Measurements from ENCODE around the gene PJVK.

The PJVK gene

DNA sequence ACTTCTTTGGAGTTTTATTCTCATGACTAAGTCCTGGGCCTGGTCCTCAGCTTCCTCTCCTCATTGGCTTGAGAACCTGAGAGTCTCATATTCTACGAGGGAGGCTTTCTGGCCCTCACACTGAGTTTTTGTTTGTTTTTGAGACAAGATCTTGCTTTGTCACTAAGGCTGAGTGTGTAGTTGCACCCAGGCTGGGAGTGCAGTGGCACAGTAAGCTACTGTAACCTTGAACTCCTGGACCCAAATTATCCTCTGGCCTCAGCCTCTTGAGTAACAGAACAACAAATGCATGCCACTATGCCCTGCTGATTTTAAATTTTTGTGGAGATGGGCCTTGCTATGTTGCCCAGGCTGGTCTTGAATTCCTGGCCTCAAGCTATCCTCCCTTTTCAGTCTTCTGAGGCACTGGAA lies 22.8 kb upstream of the PJVK start:
- H3K4me1 ChIP-seq (ENCODE audit: control insufficient read depth in 5 of 5, insufficient read depth in 5 of 5, low read length in 5 of 5) = peaks cover 0 to 4% (median 0%) of the 10 kb centered on the region in 5 donors
- no peak overlapping the region for H3K9ac ChIP-seq (ENCODE audit: low read length in 5 of 5)
- H3K9me3 ChIP-seq (ENCODE audit: control insufficient read depth in 5 of 5, low read length in 5 of 5) = peaks cover 0 to 4% (median 0%) of the 10 kb centered on the region in 5 donors
- H3K4me3 ChIP-seq (ENCODE audit: low read depth in 1 of 5, low read length in 5 of 5) = no peak overlapping the region
- H3K27ac ChIP-seq (ENCODE audit: low read depth, low read length) = no peak overlapping the region
- peaks cover 35 to 60% (median 48%) of the 10 kb centered on the region in 5 donors for H3K36me3 ChIP-seq (ENCODE audit: control insufficient read depth in 5 of 5, insufficient read depth in 5 of 5, low read length in 5 of 5)
- no peaks in the 10 kb centered on the region for H3K27me3 ChIP-seq (ENCODE audit: control insufficient read depth in 5 of 5, insufficient read depth in 4 of 5, low read length in 5 of 5)

DNA sequence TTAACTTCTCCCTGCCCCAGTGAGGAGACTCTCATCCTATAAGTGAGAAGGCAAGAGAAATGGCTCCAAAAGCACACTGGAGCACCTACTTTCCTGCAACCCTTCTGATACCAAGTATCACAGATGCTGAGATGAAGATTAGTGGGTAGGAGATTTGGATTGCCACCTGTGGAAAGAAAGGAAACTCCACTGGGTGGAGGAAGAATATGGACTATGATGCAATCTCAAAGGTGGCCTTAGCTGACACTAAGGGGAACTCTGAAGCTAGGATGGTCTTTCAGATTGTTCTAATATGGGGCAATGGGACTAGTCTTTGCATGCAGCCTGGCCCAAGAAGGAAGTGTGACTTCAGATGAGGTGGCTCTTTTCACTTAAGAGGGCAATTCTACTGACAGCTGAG lies 21.8 kb upstream of the PJVK start:
- Histone ChIP-seq H3K36me3 (ENCODE audit: control insufficient read depth in 5 of 5, insufficient read depth in 5 of 5, low read length in 5 of 5) (peaks cover 36 to 70% (median 54%) of the 10 kb centered on the region in 5 donors), H3K4me3 (ENCODE audit: low read depth in 1 of 5, low read length in 5 of 5) (no peak overlapping the region), H3K9me3 (ENCODE audit: control insufficient read depth in 5 of 5, low read length in 5 of 5) (peaks cover 0 to 4% (median 0%) of the 10 kb centered on the region in 5 donors), H3K9ac (ENCODE audit: low read length in 5 of 5) (no peak overlapping the region), H3K27ac (ENCODE audit: low read depth, low read length) (no peak overlapping the region), H3K27me3 (ENCODE audit: control insufficient read depth in 5 of 5, insufficient read depth in 4 of 5, low read length in 5 of 5) (no peaks in the 10 kb centered on the region), H3K4me1 (ENCODE audit: control insufficient read depth in 5 of 5, insufficient read depth in 5 of 5, low read length in 5 of 5) (peaks cover 0 to 4% (median 0%) of the 10 kb centered on the region in 5 donors)

DNA sequence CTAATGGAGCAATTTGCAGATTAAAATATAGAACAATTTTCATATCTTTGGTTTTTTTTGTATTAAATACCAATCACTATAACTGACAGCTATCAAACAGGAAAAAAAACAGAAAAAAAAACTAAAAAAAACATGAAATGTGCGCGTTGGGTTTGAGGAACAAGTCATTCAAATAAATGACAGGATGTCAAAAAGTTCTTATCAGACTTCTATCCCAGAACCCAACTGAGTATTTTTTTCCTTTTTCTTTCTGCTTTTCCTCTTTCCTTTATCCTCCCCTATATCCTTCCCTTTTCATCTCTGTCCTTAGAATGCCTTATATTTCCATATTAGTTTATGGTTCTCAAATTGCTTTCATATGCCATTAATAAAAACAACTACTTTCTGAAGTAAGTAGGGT lies 14.5 kb upstream of the PJVK start:
- H3K36me3 ChIP-seq (ENCODE audit: control insufficient read depth in 5 of 5, insufficient read depth in 5 of 5, low read length in 5 of 5) = peaks cover 54 to 80% (median 63%) of the 10 kb centered on the region in 5 donors

DNA sequence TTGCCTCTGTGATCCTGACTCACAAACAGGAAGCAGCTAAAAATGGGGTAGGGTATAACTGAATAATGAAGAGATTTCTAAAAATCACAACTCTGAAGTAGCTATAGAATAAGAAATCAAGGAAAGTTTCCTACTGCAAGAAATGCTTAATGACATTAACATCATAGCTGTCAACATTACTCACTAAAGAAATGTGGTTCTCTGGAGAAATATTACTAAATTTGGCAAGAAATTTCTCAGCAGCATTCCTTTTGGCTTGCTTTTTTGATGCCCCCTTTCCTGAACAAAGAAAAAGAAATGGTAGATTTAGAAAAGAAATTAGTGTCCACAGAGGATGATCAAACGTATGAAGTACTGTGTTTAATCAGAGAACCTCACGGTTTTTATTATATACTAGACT lies 9.8 kb upstream of the PJVK start:
- peaks cover 53 to 69% (median 63%) of the 10 kb centered on the region in 5 donors for H3K36me3 ChIP-seq (ENCODE audit: control insufficient read depth in 5 of 5, insufficient read depth in 5 of 5, low read length in 5 of 5)
- no peak overlapping the region for H3K9ac ChIP-seq (ENCODE audit: low read length in 5 of 5)
- H3K9me3 ChIP-seq (ENCODE audit: control insufficient read depth in 5 of 5, low read length in 5 of 5) = no peaks in the 10 kb centered on the region
- no peaks in the 10 kb centered on the region for H3K27me3 ChIP-seq (ENCODE audit: control insufficient read depth in 5 of 5, insufficient read depth in 4 of 5, low read length in 5 of 5)
- no peaks in the 10 kb centered on the region for H3K4me1 ChIP-seq (ENCODE audit: control insufficient read depth in 5 of 5, insufficient read depth in 5 of 5, low read length in 5 of 5)
- no peak overlapping the region for H3K27ac ChIP-seq (ENCODE audit: low read depth, low read length)
- no peak overlapping the region for H3K4me3 ChIP-seq (ENCODE audit: low read depth in 1 of 5, low read length in 5 of 5)

More for the DNA sequence above, 14.5 kb upstream of the PJVK start:
- Histone ChIP-seq H3K4me1 (ENCODE audit: control insufficient read depth in 5 of 5, insufficient read depth in 5 of 5, low read length in 5 of 5) (no peaks in the 10 kb centered on the region), H3K27ac (ENCODE audit: low read depth, low read length) (no peak overlapping the region), H3K9me3 (ENCODE audit: control insufficient read depth in 5 of 5, low read length in 5 of 5) (no peaks in the 10 kb centered on the region), H3K4me3 (ENCODE audit: low read depth in 1 of 5, low read length in 5 of 5) (no peak overlapping the region), H3K27me3 (ENCODE audit: control insufficient read depth in 5 of 5, insufficient read depth in 4 of 5, low read length in 5 of 5) (no peaks in the 10 kb centered on the region), H3K9ac (ENCODE audit: low read length in 5 of 5) (no peak overlapping the region)

DNA sequence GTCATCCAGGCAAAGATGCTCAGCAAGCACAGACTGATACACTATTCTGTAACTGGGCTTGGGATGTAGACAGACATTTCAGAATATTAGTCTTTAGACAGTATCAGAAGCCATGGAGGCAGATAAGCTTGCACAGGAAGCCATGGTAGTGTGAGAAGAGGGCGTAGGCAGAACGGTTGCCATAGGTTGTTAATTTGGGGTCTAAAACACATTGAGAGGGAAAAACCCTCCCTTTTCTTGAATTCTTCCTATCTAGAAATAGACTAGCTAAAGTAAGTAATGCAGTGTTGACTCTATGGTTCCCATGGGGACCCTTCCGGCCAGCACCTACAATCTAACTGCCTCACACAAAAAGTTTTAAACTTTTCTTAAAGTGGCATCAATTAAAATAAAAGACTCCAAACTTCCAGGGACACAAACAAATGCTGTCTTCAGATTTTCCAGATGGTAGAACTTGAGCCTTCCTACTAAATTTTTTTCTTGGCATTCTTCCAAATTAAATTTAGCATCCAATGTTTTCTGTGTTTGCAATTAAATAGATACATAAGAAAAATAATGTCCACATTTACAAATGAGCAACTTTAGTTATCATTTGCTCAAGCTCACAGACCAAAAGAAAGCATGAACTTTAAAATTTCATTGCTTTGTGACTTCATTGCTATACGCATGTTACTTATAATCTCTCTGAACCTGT lies 2.1 kb upstream of the PJVK start:
- H3K9ac ChIP-seq (ENCODE audit: low read length in 5 of 5) = peak overlapping the region in 1 of 5 donors; percentile 18
- no peaks in the 10 kb centered on the region for H3K27me3 ChIP-seq (ENCODE audit: control insufficient read depth in 5 of 5, insufficient read depth in 4 of 5, low read length in 5 of 5)
- H3K36me3 ChIP-seq (ENCODE audit: control insufficient read depth in 5 of 5, insufficient read depth in 5 of 5, low read length in 5 of 5) = peaks cover 20 to 33% (median 28%) of the 10 kb centered on the region in 5 donors
- H3K4me1 ChIP-seq (ENCODE audit: control insufficient read depth in 5 of 5, insufficient read depth in 5 of 5, low read length in 5 of 5) = peaks cover 2 to 24% (median 18%) of the 10 kb centered on the region in 5 donors
- no peak overlapping the region for H3K27ac ChIP-seq (ENCODE audit: low read depth, low read length)
- H3K4me3 ChIP-seq (ENCODE audit: low read depth in 1 of 5, low read length in 5 of 5) = no peak overlapping the region
- H3K9me3 ChIP-seq (ENCODE audit: control insufficient read depth in 5 of 5, low read length in 5 of 5) = no peaks in the 10 kb centered on the region

DNA sequence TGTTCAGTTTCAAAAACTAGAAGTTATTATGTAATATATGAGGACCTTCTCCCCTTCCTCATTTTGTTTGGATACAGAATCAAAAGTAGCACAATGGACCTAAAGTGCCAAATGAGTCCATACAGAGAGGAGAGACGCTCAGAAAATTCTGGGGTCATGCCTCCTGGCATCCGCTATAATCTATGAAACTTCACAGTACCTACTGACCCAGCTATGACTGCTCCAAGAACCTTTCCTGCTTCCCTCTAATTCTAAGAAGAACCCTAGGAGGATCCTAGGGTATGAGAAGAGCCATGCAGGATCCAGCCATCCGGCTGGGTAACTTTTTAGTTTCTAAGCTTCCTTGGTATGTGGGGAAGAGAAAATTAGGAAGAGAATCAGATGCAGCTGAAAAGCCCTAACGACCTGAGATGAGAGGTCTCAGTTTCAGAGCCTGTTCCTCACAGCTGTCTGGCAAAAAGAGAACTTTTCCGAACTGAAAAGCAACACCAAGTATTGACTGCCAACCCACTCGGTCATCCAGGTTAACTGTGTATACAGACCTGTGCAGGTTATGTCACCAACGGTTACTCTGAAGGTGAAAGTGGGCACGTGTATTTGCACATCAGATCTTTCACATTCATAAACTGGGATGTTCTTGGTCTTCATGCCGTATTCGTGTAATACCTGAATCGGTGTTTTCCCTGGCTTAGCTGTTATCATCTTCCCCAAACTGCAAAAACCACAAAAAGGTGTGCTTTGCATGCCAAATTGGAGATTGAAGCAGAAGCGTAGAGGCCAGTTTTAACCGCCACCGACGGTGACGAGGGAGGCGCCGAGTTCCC lies 1.3 kb upstream of the PJVK start:
- H3K27ac ChIP-seq (ENCODE audit: low read depth, low read length) = peak overlapping the region; percentile 98
- peaks cover 2 to 24% (median 18%) of the 10 kb centered on the region in 5 donors for H3K4me1 ChIP-seq (ENCODE audit: control insufficient read depth in 5 of 5, insufficient read depth in 5 of 5, low read length in 5 of 5)
- peak overlapping the region; percentile 71 to 90 (median 82) for H3K4me3 ChIP-seq (ENCODE audit: low read depth in 1 of 5, low read length in 5 of 5)
- H3K36me3 ChIP-seq (ENCODE audit: control insufficient read depth in 5 of 5, insufficient read depth in 5 of 5, low read length in 5 of 5) = peaks cover 13 to 26% (median 21%) of the 10 kb centered on the region in 5 donors
- no peaks in the 10 kb centered on the region for H3K9me3 ChIP-seq (ENCODE audit: control insufficient read depth in 5 of 5, low read length in 5 of 5)
- peak overlapping the region; percentile 73 to 98 (median 81) for H3K9ac ChIP-seq (ENCODE audit: low read length in 5 of 5)
- H3K27me3 ChIP-seq (ENCODE audit: control insufficient read depth in 5 of 5, insufficient read depth in 4 of 5, low read length in 5 of 5) = no peaks in the 10 kb centered on the region

DNA sequence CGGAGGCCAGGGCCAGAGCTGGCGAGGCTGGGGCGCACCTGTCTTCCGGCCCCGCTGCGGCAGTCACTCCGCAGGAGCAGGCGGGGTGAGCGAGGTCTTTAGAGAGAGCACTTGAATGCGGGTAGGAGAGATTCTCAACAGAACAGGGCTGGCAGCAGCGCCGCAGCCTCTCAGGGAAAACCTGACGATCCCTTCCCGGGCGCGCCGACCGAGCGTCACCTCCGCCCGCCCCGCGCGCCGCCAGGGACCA lies 729 bp upstream of the PJVK start:
- peak overlapping the region; percentile 71 to 90 (median 82) for H3K4me3 ChIP-seq (ENCODE audit: low read depth in 1 of 5, low read length in 5 of 5)
- H3K27me3 ChIP-seq (ENCODE audit: control insufficient read depth in 5 of 5, insufficient read depth in 4 of 5, low read length in 5 of 5) = no peaks in the 10 kb centered on the region
- peaks cover 8 to 20% (median 15%) of the 10 kb centered on the region in 5 donors for H3K36me3 ChIP-seq (ENCODE audit: control insufficient read depth in 5 of 5, insufficient read depth in 5 of 5, low read length in 5 of 5)
- peaks cover 2 to 24% (median 18%) of the 10 kb centered on the region in 5 donors for H3K4me1 ChIP-seq (ENCODE audit: control insufficient read depth in 5 of 5, insufficient read depth in 5 of 5, low read length in 5 of 5)
- H3K27ac ChIP-seq (ENCODE audit: low read depth, low read length) = peak overlapping the region; percentile 98
- peak overlapping the region; percentile 73 to 98 (median 81) for H3K9ac ChIP-seq (ENCODE audit: low read length in 5 of 5)
- H3K9me3 ChIP-seq (ENCODE audit: control insufficient read depth in 5 of 5, low read length in 5 of 5) = no peaks in the 10 kb centered on the region

DNA sequence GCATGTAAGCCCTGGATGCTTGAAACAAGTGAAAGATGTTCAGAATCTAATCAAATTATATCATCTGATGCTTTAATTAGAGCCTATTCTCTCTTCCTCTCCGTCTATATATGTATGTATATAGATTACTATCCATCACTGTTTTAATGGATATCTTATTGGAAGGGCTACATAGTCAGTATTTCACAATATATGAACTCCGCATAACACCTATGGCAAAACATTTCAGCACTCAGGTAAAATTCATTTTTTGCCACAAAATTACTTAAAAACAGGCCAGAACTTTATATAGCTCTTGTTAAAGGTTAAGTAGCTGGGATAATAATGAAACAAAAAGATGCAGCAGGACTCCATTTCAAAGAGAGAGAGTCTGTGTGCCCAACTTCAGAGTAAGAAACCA lies 1.2 kb downstream of the PJVK start:
- Histone ChIP-seq H3K9me3 (ENCODE audit: control insufficient read depth in 5 of 5, low read length in 5 of 5) (no peaks in the 10 kb centered on the region), H3K4me3 (ENCODE audit: low read depth in 1 of 5, low read length in 5 of 5) (peak overlapping the region in 1 of 5 donors; percentile 71), H3K36me3 (ENCODE audit: control insufficient read depth in 5 of 5, insufficient read depth in 5 of 5, low read length in 5 of 5) (peaks cover 4 to 11% (median 9%) of the 10 kb centered on the region in 5 donors), H3K27ac (ENCODE audit: low read depth, low read length) (peak overlapping the region; percentile 98), H3K9ac (ENCODE audit: low read length in 5 of 5) (no peak overlapping the region), H3K4me1 (ENCODE audit: control insufficient read depth in 5 of 5, insufficient read depth in 5 of 5, low read length in 5 of 5) (peaks cover 2 to 24% (median 18%) of the 10 kb centered on the region in 5 donors), H3K27me3 (ENCODE audit: control insufficient read depth in 5 of 5, insufficient read depth in 4 of 5, low read length in 5 of 5) (no peaks in the 10 kb centered on the region)

DNA sequence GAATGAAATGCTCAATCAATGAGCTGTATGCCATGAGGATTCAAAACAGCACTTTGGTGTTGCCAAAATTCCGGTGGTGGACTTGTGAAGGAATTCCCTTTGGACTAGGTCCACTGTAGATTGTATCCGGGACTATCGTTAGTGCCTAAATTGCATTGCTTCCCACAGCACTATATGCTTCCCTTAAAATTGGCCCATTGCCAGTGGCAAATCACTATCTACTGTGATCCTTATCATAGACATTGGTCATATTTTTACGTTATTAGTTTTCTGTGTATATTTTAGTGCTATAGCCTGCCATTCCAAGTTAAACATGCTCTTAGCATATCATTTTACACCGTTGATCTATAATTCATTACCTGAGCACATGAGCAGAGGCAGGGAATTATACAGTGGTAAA lies 1.7 kb downstream of the PJVK start:
- no peak overlapping the region for H3K9ac ChIP-seq (ENCODE audit: low read length in 5 of 5)
- H3K27ac ChIP-seq (ENCODE audit: low read depth, low read length) = no peak overlapping the region
- peaks cover 2 to 9% (median 8%) of the 10 kb centered on the region in 5 donors for H3K36me3 ChIP-seq (ENCODE audit: control insufficient read depth in 5 of 5, insufficient read depth in 5 of 5, low read length in 5 of 5)
- H3K4me3 ChIP-seq (ENCODE audit: low read depth in 1 of 5, low read length in 5 of 5) = no peak overlapping the region
- H3K9me3 ChIP-seq (ENCODE audit: control insufficient read depth in 5 of 5, low read length in 5 of 5) = no peaks in the 10 kb centered on the region
- H3K27me3 ChIP-seq (ENCODE audit: control insufficient read depth in 5 of 5, insufficient read depth in 4 of 5, low read length in 5 of 5) = no peaks in the 10 kb centered on the region
- peaks cover 2 to 24% (median 18%) of the 10 kb centered on the region in 5 donors for H3K4me1 ChIP-seq (ENCODE audit: control insufficient read depth in 5 of 5, insufficient read depth in 5 of 5, low read length in 5 of 5)

DNA sequence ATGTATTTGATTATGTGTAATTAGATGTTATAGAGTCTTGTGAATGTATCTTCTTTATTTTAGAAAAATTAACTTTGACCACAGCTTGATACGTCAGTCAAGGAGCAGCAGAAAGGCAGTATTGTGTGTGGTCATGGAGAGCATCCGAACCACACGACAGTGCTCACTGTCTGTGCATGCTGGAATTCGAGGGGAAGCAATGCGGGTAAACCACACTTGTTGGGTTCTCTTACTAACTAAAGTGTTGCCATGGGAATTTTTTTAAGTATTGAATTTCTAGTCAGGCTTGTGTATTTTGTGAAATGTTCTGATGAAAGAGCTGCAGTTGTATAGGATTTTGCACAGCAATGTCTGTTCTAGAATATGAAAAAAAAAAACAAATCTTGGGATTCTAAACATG lies 4.8 kb downstream of the PJVK start:
- Histone ChIP-seq H3K36me3 (ENCODE audit: control insufficient read depth in 5 of 5, insufficient read depth in 5 of 5, low read length in 5 of 5) (peaks cover 0 to under 1% (median 0%) of the 10 kb centered on the region in 5 donors), H3K9ac (ENCODE audit: low read length in 5 of 5) (no peak overlapping the region), H3K4me1 (ENCODE audit: control insufficient read depth in 5 of 5, insufficient read depth in 5 of 5, low read length in 5 of 5) (peaks cover 0 to 8% (median 0%) of the 10 kb centered on the region in 5 donors), H3K4me3 (ENCODE audit: low read depth in 1 of 5, low read length in 5 of 5) (no peak overlapping the region), H3K27ac (ENCODE audit: low read depth, low read length) (no peak overlapping the region), H3K27me3 (ENCODE audit: control insufficient read depth in 5 of 5, insufficient read depth in 4 of 5, low read length in 5 of 5) (no peaks in the 10 kb centered on the region), H3K9me3 (ENCODE audit: control insufficient read depth in 5 of 5, low read length in 5 of 5) (no peaks in the 10 kb centered on the region)

Measured in subcutaneous abdominal adipose tissue (tissue), 5 donors.